Measurements from ENCODE around the gene NCOA6. TPM values are rescaled to one million over a fixed set of nuclear protein-coding genes. Genes with fewer than 3 reads are reported as not detected.

The NCOA6 gene
- total RNA-seq, 1 donor from 2014 or later = 79.5 TPM

DNA sequence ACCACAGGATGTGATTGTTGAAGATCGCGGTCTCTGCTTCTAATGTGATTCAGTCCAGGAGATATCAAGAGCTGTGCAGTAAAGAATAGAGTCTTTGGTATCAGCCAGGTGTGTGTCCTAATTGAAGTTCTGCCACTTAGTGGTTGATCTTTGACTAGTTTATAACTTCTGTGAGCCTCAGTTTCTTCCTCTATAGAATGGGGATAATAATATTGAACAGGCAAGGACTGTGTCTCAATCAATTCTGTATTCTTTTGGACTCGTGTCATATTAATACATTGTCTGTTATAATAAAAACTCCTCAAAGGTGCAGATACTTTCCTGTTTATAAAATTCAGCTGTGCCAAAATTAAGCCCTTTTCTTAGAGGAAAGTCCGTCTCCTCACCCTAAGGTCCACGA lies 23.1 kb upstream of the NCOA6 start:
- Mint-ChIP-seq H3K9me3 (no peaks in the 10 kb centered on the region), H3K27me3 (ENCODE audit: low read depth) (no peaks in the 10 kb centered on the region), H3K27ac (ENCODE audit: unreplicated experiment) (no peak overlapping the region)

DNA sequence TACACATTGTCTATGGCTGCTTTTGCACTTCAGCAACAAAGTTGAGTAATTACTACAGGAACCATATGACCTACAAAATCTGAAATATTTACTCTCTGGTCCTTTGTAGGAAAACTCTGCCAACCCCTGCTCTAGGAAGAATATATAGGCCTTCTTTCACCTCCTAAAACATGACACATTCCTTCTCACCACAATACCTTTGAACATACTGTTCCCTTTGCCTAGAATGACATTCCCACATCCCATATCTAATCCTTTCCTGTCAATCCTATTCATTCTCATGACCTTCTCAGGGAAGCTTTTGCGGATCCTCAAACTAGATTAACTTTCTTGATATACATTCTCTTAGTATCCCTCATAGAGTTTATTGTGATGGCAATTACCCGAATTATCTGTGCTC lies 18.0 kb upstream of the NCOA6 start:
- DNase-seq (ENCODE audit: low read depth, low spot score) = no peak
- H3K4me1 Mint-ChIP-seq = no peaks in the 10 kb centered on the region
- no peaks in the 10 kb centered on the region for H3K9me3 Mint-ChIP-seq
- H3K27me3 Mint-ChIP-seq (ENCODE audit: low read depth) = no peaks in the 10 kb centered on the region
- peaks cover 8% of the 10 kb centered on the region for H3K36me3 Mint-ChIP-seq (ENCODE audit: low read depth)
- no peak overlapping the region for H3K4me3 Mint-ChIP-seq
- TF ChIP-seq, protein P1, sequence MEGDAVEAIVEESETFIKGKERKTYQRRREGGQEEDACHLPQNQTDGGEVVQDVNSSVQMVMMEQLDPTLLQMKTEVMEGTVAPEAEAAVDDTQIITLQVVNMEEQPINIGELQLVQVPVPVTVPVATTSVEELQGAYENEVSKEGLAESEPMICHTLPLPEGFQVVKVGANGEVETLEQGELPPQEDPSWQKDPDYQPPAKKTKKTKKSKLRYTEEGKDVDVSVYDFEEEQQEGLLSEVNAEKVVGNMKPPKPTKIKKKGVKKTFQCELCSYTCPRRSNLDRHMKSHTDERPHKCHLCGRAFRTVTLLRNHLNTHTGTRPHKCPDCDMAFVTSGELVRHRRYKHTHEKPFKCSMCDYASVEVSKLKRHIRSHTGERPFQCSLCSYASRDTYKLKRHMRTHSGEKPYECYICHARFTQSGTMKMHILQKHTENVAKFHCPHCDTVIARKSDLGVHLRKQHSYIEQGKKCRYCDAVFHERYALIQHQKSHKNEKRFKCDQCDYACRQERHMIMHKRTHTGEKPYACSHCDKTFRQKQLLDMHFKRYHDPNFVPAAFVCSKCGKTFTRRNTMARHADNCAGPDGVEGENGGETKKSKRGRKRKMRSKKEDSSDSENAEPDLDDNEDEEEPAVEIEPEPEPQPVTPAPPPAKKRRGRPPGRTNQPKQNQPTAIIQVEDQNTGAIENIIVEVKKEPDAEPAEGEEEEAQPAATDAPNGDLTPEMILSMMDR (conservative IDR thresholded peaks at IDR 0.05) = no peak
- H3K27ac Mint-ChIP-seq (ENCODE audit: unreplicated experiment) = no peak overlapping the region

More for the DNA sequence above, 23.1 kb upstream of the NCOA6 start:
- no peak for DNase-seq (ENCODE audit: low read depth, low spot score)
- Mint-ChIP-seq H3K36me3 (ENCODE audit: low read depth) (peaks cover 5% of the 10 kb centered on the region), H3K4me1 (no peaks in the 10 kb centered on the region), H3K4me3 (no peak overlapping the region)
- TF ChIP-seq, protein P1 (conservative IDR thresholded peaks at IDR 0.05) = no peak

DNA sequence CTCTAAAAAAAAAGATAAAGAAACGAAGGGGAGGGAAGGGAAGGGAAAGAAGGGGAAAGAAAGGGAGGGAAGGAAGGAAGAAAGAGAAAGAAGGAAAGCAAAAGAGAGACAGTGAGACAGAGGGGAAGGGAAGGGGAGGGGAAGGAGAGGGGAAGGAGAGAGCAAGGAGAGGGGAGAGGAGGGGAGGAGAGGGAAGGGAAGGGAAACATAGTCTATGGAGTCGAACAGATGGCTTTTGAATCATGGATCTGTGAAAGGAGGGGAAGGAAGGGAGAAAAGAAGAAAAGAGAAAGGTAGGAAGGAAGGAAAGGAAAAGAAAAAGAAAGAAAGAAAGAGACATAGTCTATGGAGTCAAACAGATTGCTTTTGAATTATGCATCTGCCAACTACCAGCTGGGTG lies 16.7 kb upstream of the NCOA6 start:
- no peaks in the 10 kb centered on the region for H3K4me1 Mint-ChIP-seq
- TF ChIP-seq, protein P1 (conservative IDR thresholded peaks at IDR 0.05) = no peak
- no peak overlapping the region for H3K4me3 Mint-ChIP-seq
- no peaks in the 10 kb centered on the region for H3K9me3 Mint-ChIP-seq
- no peak overlapping the region for H3K27ac Mint-ChIP-seq (ENCODE audit: unreplicated experiment)
- peaks cover 8% of the 10 kb centered on the region for H3K36me3 Mint-ChIP-seq (ENCODE audit: low read depth)
- DNase-seq (ENCODE audit: low read depth, low spot score) = no peak
- H3K27me3 Mint-ChIP-seq (ENCODE audit: low read depth) = no peaks in the 10 kb centered on the region

DNA sequence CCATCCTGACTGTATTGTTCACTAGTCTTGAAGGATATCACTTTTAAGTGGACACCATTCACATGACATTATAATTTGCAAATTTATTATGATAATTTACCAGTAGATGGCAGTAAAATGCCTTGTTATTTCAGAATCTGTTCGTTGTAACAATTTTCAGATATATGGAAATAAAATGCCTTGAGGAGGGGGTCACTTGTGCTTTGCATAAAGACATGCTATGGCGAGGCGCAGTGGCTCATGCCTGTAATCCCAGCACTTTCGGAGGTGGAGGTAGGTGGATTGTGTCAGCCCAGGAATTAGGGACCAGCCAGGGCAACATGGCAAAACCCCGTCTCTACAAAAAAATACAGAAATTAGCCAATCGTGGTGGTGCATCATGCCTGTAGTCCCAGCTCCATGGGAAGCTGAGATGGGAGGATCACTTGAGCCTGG lies 9.0 kb upstream of the NCOA6 start:
- TF ChIP-seq, protein P1 (conservative IDR thresholded peaks at IDR 0.05) = peak; percentile 76
- no peak overlapping the region for H3K4me3 Mint-ChIP-seq
- H3K9me3 Mint-ChIP-seq = no peaks in the 10 kb centered on the region
- H3K27ac Mint-ChIP-seq (ENCODE audit: unreplicated experiment) = no peak overlapping the region
- no peak for DNase-seq (ENCODE audit: low read depth, low spot score)
- H3K4me1 Mint-ChIP-seq = no peaks in the 10 kb centered on the region
- no peaks in the 10 kb centered on the region for H3K36me3 Mint-ChIP-seq (ENCODE audit: low read depth)
- H3K27me3 Mint-ChIP-seq (ENCODE audit: low read depth) = peaks cover 37% of the 10 kb centered on the region

DNA sequence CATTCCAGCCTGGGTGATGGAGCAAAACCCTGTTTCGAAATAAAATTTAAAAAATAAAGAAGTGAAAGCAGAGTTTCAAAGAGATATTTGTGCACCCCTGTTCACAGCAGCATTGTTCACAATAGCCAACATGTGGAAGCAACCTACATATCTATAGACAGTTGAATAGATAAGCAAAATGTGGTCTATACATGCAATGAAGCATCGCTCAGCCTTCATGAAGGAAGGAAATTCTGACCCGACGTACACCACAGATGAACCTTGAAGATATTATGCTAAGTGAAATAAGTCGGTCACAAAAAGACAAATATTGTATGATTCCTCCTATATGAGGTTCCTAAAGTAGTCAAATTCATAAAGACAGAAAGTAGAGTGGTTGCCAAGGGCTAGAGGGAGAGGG lies 6.5 kb upstream of the NCOA6 start:
- Mint-ChIP-seq H3K36me3 (ENCODE audit: low read depth) (no peaks in the 10 kb centered on the region), H3K27ac (ENCODE audit: unreplicated experiment) (no peak overlapping the region), H3K9me3 (no peaks in the 10 kb centered on the region), H3K27me3 (ENCODE audit: low read depth) (peaks cover 37% of the 10 kb centered on the region), H3K4me3 (no peak overlapping the region), H3K4me1 (no peaks in the 10 kb centered on the region)
- TF ChIP-seq, protein P1 (conservative IDR thresholded peaks at IDR 0.05) = no peak
- no peak for DNase-seq (ENCODE audit: low read depth, low spot score)

DNA sequence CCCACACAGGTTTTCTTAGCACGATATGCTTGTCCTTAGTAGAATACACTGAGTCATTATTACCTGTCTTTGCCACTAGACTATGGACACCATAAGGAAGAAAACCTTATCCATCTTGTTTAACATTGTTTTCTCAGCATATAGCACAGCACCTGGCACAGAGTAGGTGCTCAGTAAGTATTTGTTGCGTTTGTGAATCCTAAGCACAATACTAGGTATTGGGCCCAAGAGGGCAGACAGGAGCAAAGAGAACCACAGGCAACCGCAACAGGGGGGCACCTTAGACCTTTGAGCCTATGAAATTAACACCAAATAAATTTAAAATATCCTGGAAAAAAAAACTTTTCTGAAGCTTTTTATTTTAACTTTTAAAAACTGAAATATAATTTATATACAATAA lies 3.7 kb upstream of the NCOA6 start:
- peaks cover 13% of the 10 kb centered on the region for H3K4me1 Mint-ChIP-seq
- H3K27me3 Mint-ChIP-seq (ENCODE audit: low read depth) = peaks cover 35% of the 10 kb centered on the region
- H3K36me3 Mint-ChIP-seq (ENCODE audit: low read depth) = no peaks in the 10 kb centered on the region
- no peak overlapping the region for H3K27ac Mint-ChIP-seq (ENCODE audit: unreplicated experiment)
- no peak for DNase-seq (ENCODE audit: low read depth, low spot score)
- TF ChIP-seq, protein P1 (conservative IDR thresholded peaks at IDR 0.05) = no peak
- H3K4me3 Mint-ChIP-seq = peak overlapping the region; percentile 67
- no peaks in the 10 kb centered on the region for H3K9me3 Mint-ChIP-seq
